ENCODE measurements around the gene C1S. TPM values are rescaled to one million over a fixed set of nuclear protein-coding genes. Genes with fewer than 3 reads are reported as not detected.
A peak's percentile ranks its signal among the peaks of the same experiment; 100 is the strongest.

The C1S gene
- total and polyA plus RNA-seq, 9 of the 15 experiments (the other 6 are each of a cell fraction or from before 2014, with no cell fraction given), result 0.08 to 0.84 (median 0.27) TPM

- TF ChIP-seq TAL1 (IDR thresholded peaks at IDR 0.05), result no peak
- TF ChIP-seq CHCHD3 (CRISPR knock-in tag; IDR thresholded peaks at IDR 0.05), result no peak
- TF ChIP-seq ZFP36 (IDR thresholded peaks at IDR 0.05; ENCODE audit: low read depth, low read length, partially characterized antibody), result no peak
- TF ChIP-seq GTF2B (IDR thresholded peaks at IDR 0.05; ENCODE audit: extremely low read depth, insufficient read length), result no peak
- TF ChIP-seq BHLHE40 (IDR thresholded peaks at IDR 0.05; ENCODE audit: low read length), result no peak
- peak; percentile 35 for TF ChIP-seq TAF9B (IDR thresholded peaks at IDR 0.05; ENCODE audit: partially characterized antibody)
- no peak for TF ChIP-seq CCNT2 (IDR thresholded peaks at IDR 0.05; ENCODE audit: borderline replicate concordance, extremely low read depth, insufficient read length, low read depth, low read length)
- no peak for TF ChIP-seq SAFB (IDR thresholded peaks at IDR 0.05; ENCODE audit: borderline replicate concordance, low read depth, low read length)
- TF ChIP-seq NCOA2 (IDR thresholded peaks at IDR 0.05; ENCODE audit: partially characterized antibody in 2 of 2), result no peak
- no peak for TF ChIP-seq ZC3H11A (IDR thresholded peaks at IDR 0.05; ENCODE audit: low read depth, low read length)
- TF ChIP-seq ZNF398 (CRISPR knock-in tag; IDR thresholded peaks at IDR 0.05), result no peak
- TF ChIP-seq HOXB6 (CRISPR knock-in tag; IDR thresholded peaks at IDR 0.05; ENCODE audit: borderline replicate concordance), result no peak
- TF ChIP-seq HLTF (IDR thresholded peaks at IDR 0.05), result no peak
- TF ChIP-seq PHB2 (IDR thresholded peaks at IDR 0.05; ENCODE audit: low read depth), result no peak
- peak; percentile 63 to 73 for TF ChIP-seq RAD21 (CRISPR knock-in tag; conservative IDR thresholded peaks at IDR 0.05 in 1 of 2, IDR thresholded peaks at IDR 0.05 in 1 of 2)
- TF ChIP-seq SRF (CRISPR knock-in tag; IDR thresholded peaks at IDR 0.05), result peak in 1 of 2 experiments; percentile 58; a peak in 1 of 4 replicates
- peak; percentile 66 for TF ChIP-seq SMC3 (conservative IDR thresholded peaks at IDR 0.05; ENCODE audit: insufficient read depth, low read depth, low read length)
- no peak for TF ChIP-seq MAX (CRISPR knock-in tag; IDR thresholded peaks at IDR 0.05)
- TF ChIP-seq ETV1 (tag; conservative IDR thresholded peaks at IDR 0.05; ENCODE audit: low read depth), result peak; percentile 18; the same call in 1 of the 2 replicates
- no peak for TF ChIP-seq IRF1 (CRISPR knock-in tag; IDR thresholded peaks at IDR 0.05; ENCODE audit: borderline replicate concordance)
- TF ChIP-seq ZHX1 (conservative IDR thresholded peaks at IDR 0.05; ENCODE audit: low read length), result no peak
- TF ChIP-seq ZBED1 (IDR thresholded peaks at IDR 0.05), result no peak
These were observed 48.5 kb downstream of the C1S start, which contains the start of gene C1RL (continued) for GRCh38 chr12:7108796-7109571.

Data from K562 (cell line).